Pons (tissue), 1 donor: ENCODE measurements around the gene HBP1.
"Not testable (repeated sequence)": the region's sequence is repeated elsewhere in the genome, so short reads cannot be mapped to it uniquely, and the experiment has no call there.

Experiments
- DNase-seq: peaks from one replicate; pipeline ENCODE4 v3.0.0-alpha.2; 2016; ENCODE audit warnings: low spot score

HBP1 gene

GRCh38 chr7:107186240-107186639 is 17.4 kb downstream of the HBP1 start:
- no peak for DNase-seq

GRCh38 chr7:107187774-107188173 is 19.0 kb downstream of the HBP1 start:
- no peak for DNase-seq

GRCh38 chr7:107190090-107190489 is 21.3 kb downstream of the HBP1 start:
- no peak for DNase-seq

- DNase-seq = no peak
These were observed 25.2 kb downstream of the HBP1 start for GRCh38 chr7:107194052-107194451.

- no peak for DNase-seq
These were observed 28.2 kb downstream of the HBP1 start for GRCh38 chr7:107196834-107197610.

- DNase-seq = peak; percentile 39
These were observed 33.1 kb downstream of the HBP1 start for GRCh38 chr7:107201795-107202450.

GRCh38 chr7:107203607-107204006 is 34.8 kb downstream of the HBP1 start:
- no peak for DNase-seq

- DNase-seq = no peak
These were observed 37.3 kb downstream of the HBP1 start for GRCh38 chr7:107206136-107206535.

- no peak for DNase-seq
These were observed 37.9 kb downstream of the HBP1 start for GRCh38 chr7:107206706-107207105.

- DNase-seq = no peak
These were observed 38.7 kb downstream of the HBP1 start for GRCh38 chr7:107207459-107207858.

GRCh38 chr7:107208024-107208521 is 39.3 kb downstream of the HBP1 start:
- no peak for DNase-seq

GRCh38 chr7:107208563-107208962 is 39.8 kb downstream of the HBP1 start:
- DNase-seq = no peak

- DNase-seq = no peak
These were observed 40.8 kb downstream of the HBP1 start for GRCh38 chr7:107209565-107209964.

GRCh38 chr7:107210400-107210799 is 41.6 kb downstream of the HBP1 start:
- DNase-seq = no peak

GRCh38 chr7:107212725-107213124 is 43.9 kb downstream of the HBP1 start:
- DNase-seq = no peak

GRCh38 chr7:107213193-107213788 is 44.5 kb downstream of the HBP1 start:
- DNase-seq = no peak

- no peak for DNase-seq
These were observed 45.1 kb downstream of the HBP1 start for GRCh38 chr7:107213945-107214344.

- no peak for DNase-seq
These were observed 50.9 kb downstream of the HBP1 start for GRCh38 chr7:107219563-107220244.

- DNase-seq = no peak
These were observed 51.6 kb downstream of the HBP1 start for GRCh38 chr7:107220356-107220755.

GRCh38 chr7:107220806-107221205 is 52.0 kb downstream of the HBP1 start:
- DNase-seq = not testable (repeated sequence)

GRCh38 chr7:107224374-107225223 is 55.8 kb downstream of the HBP1 start:
- no peak for DNase-seq
